HG03378 (cell line): ENCODE results near the gene RIPK1.

Experiments
- ATAC-seq: cut with Tn5 transposase; IDR thresholded peaks from one replicate; pipeline ENCODE4 v1.9.1; 2021; ENCODE audit warnings: mild to moderate bottlenecking, moderate library complexity; ENCODE audit not compliant: unreplicated experiment

RIPK1 gene

GRCh38 chr6:3159805-3160781 is 91.8 kb downstream of the RIPK1 start:
- no peak for ATAC-seq

GRCh38 chr6:3162067-3162497 is 93.8 kb downstream of the RIPK1 start:
- ATAC-seq = no peak

GRCh38 chr6:3162565-3163247 is 94.4 kb downstream of the RIPK1 start:
- peak; percentile 40 for ATAC-seq

- no peak for ATAC-seq
Measured at GRCh38 chr6:3163248-3163594, 94.9 kb downstream of the RIPK1 start.

- no peak for ATAC-seq
Measured at GRCh38 chr6:3164388-3164787, 96.1 kb downstream of the RIPK1 start.
